Uterus (tissue), 2 donors: Measurements from ENCODE around the gene TUBGCP4.

Experiments
- POLR2A ChIP-seq, 2 donors: fragments of 450-650 bp; IDR thresholded peaks; one replicate each; pipeline ENCODE4 v1.6.1; 2016; ENCODE audit warnings: antibody characterized with exemption in 2 of 2, mild to moderate bottlenecking in 1 of 2, moderate library complexity in 1 of 2
- TF ChIP-seq, protein P1 (sequence below), 4 experiments: fragments of 200-600 bp in 2 of 4; fragments of 450-650 bp in 2 of 4; sonication (generic) in 2 of 4; IDR thresholded peaks; one replicate each; pipeline ENCODE4 v1.5.1; 2016 to 2019; ENCODE audit warnings: antibody characterized with exemption in 4 of 4, mild to moderate bottlenecking in 2 of 4, moderate library complexity in 1 of 4

DNA sequence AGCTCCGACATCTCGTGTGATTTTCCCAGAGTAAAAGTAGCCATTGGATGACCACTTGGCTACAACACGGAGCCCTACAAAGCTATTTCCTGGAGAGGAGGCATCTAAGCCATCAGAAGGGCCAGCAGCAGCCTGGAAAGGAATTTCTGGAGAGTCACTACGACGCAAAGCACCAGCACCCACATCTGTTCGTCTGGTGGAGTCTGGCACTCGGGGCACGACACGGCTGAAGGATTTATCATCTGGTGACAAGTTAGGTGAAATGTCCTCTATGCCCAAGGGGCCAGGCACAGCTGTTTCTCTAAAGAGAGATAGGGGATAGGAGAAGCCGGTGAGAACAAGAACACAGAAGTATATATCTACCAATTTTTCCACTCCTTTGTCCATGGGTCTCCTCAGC lies 49.5 kb downstream of the TUBGCP4 start:
- TF ChIP-seq, protein P1, sequence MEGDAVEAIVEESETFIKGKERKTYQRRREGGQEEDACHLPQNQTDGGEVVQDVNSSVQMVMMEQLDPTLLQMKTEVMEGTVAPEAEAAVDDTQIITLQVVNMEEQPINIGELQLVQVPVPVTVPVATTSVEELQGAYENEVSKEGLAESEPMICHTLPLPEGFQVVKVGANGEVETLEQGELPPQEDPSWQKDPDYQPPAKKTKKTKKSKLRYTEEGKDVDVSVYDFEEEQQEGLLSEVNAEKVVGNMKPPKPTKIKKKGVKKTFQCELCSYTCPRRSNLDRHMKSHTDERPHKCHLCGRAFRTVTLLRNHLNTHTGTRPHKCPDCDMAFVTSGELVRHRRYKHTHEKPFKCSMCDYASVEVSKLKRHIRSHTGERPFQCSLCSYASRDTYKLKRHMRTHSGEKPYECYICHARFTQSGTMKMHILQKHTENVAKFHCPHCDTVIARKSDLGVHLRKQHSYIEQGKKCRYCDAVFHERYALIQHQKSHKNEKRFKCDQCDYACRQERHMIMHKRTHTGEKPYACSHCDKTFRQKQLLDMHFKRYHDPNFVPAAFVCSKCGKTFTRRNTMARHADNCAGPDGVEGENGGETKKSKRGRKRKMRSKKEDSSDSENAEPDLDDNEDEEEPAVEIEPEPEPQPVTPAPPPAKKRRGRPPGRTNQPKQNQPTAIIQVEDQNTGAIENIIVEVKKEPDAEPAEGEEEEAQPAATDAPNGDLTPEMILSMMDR (IDR thresholded peaks at IDR 0.05), result no peak
- no peak for TF ChIP-seq POLR2A (IDR thresholded peaks at IDR 0.05)
